UCSD-AML1 (cell line): ENCODE results near the gene MOB3C.

Source experiments
- DNase-seq: peaks from one replicate; lab custom pipeline; 2025; ENCODE audit not compliant: unreplicated experiment; lab: John Stamatoyannopoulos, UW

Gene MOB3C

DNA sequence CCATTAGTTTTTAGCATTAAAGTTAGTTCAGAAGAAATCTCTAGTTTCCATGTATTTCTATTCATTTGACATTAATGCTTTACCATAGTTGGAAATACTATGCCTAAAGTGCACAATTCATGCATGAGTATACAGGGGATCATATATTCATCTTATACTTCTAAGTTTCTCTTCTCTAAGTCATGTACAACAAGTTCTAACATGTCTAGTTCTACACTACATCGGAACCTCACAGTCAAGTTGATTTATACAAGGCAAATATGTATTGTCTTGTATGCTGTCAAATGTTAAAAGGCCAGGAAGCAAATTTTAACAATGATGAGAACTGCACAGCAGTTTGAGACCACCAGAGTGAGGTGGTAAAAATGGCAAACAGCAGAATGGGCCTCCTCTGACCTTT, 22.9 kb upstream of the MOB3C start:
- no peak for DNase-seq

- DNase-seq = no peak
Measured at GRCh38 chr1:46638921-46639320, 22.3 kb upstream of the MOB3C start.

GRCh38 chr1:46637444-46638083, 21.0 kb upstream of the MOB3C start:
- DNase-seq = no peak

- DNase-seq = no peak
Measured at GRCh38 chr1:46635205-46635604, 18.6 kb upstream of the MOB3C start.

- DNase-seq = no peak
Measured at GRCh38 chr1:46630719-46631118, 14.1 kb upstream of the MOB3C start.

- no peak for DNase-seq
Measured at GRCh38 chr1:46623743-46624644, 7.4 kb upstream of the MOB3C start.

DNA sequence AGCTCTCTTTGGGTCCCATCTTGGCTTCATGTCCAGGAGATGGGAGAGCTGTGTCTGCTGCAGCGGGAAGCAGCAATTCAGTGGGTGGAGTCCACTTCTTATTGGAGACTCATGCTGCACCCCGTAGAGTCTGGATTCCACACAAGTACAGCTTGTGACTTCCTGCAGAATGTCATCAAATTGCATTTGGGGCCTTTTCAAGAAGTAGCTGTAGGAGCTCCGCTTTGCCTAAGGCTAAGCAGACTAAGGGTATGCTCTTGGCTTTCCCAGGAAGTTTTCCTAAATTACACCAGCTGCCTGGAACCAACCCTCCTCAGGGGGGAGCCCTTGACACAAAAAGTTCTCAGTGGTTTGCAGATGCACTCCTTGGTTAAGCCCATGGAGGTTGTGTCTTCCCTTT, 5.7 kb upstream of the MOB3C start:
- DNase-seq = peak; percentile 37

- no peak for DNase-seq
Measured at GRCh38 chr1:46621930-46622329, 5.3 kb upstream of the MOB3C start.

DNA sequence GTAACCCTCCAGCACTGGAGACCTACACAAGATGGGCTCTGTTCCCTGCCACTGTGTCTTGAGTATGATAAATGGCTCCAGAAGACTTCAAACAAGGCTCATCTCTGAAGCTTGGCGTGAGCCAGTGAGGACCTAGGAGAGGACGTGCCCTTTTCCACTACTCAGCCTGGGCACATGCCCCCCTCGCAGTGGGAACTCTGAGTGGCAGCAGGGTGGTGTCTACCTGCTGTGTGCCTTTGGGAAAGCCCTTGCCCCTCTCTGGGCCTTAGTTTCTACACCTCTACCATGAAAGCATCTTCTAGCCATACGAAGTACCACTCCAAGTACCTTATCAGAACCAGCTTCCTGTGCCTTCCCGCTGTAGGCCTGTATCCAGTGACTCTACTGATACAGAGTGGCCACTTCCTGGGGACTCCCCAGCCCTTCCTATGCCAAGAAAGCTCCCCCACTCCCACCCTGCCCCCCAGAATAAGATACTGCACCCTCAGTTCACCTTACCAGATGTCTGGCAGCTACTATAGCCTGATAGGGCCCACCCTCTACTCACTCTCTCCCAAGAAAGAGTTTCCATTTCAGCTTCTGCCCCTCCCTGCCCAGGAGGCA, 3.1 kb upstream of the MOB3C start:
- DNase-seq = peak; percentile 34

DNA sequence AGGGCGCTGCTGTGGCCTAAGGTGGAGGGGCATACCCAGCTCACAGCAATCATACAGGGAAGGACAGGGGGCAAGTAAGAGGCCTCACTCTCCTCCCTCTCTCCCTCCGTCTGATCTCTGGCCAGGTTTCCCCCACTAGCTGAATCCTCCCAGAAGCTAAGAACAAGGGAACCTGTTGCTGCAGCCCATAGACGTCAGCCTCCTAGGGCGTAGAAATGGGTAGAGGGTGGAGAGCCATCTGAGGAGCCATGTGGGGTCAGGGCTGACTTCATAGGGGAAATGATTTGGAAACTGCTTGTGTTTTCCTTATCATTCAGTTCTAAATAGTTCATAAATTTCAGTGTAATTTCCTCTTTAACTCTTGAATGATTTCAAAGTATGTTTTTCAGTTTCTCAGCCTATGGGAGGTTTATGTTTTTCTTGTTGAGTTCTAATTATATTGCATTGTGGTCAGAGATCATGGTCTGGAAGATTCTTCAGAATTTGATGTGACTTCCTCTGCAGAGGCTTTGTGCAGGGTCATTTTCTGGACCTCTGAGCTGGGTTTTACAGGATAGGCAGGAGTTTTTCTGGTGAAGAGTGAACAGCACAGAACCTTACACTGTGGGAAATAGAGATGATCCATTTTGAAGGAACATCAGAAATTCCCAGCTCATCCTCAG, 2.3 kb upstream of the MOB3C start:
- DNase-seq = no peak

- DNase-seq = no peak
Measured at GRCh38 chr1:46617833-46618232, 1.2 kb upstream of the MOB3C start.

- no peak for DNase-seq
Measured at GRCh38 chr1:46617108-46617800, 643 bp upstream of the MOB3C start.

- DNase-seq = no peak
Measured at GRCh38 chr1:46615735-46616134, 876 bp downstream of the MOB3C start.

GRCh38 chr1:46615088-46615487, 1.5 kb downstream of the MOB3C start:
- no peak for DNase-seq

DNA sequence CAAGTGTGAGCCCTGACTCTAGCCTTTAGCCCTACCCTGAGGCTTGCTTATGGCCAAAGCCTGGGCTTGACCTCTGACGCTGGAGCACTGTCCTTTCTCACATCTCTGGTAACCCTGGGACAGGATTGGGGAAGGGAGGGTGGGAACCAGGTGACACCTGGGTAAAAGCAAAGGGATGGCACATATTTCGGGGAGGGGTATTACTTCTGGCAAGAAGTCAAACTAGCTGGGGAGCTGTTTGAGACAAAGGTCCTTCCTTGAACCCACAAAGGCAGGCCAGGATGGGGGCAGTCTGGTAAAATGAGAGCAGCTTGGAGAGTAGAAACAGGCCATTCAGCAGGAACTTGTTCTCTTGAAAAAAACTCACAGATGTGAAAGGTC, 2.0 kb downstream of the MOB3C start:
- no peak for DNase-seq

- peak; percentile 75 for DNase-seq
Measured at GRCh38 chr1:46613661-46614603, 2.7 kb downstream of the MOB3C start.

DNA sequence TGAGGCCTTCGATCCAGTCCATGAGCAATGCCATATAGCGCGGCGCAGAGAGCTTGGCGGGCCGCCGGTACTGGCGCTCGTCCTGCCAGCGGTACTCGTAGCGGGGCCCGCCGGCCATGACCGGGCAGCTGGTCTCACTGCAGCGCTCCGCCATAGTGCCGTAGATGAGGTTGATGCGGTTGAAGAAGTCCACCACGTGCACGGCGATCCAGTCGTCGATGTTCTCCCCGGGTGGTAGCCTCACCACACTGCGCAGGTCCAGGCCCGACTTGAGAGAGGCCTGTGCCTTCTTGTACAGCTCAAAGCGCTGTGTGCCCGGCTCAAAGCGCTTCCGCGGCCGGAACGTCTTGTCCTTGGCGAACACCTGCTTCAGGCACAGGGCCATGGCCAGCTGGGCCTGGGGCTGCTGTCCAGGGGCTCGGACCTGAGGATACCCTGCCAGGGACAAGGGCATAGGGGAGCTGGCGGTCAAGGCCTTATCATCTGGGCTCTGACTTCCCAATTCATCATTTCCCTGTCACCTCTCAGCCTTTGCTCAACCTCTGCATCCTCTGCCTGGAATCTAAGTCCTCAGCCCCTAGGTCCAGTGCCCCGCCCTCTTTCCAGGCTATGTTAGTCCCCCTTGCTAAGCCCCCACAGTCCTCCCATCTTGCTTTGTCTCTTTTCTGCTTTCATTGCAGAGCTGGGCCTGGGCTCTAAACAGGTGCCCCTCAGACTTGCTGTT, 3.5 kb downstream of the MOB3C start:
- DNase-seq = no peak

- peak; percentile 48 for DNase-seq
Measured at GRCh38 chr1:46611691-46612221, 4.9 kb downstream of the MOB3C start.
